ENCODE measurements around the gene LRRK1.
"Not testable (repeated sequence)": the region's sequence is repeated elsewhere in the genome, so short reads cannot be mapped to it uniquely, and the experiment has no call there.

Gene LRRK1

DNA sequence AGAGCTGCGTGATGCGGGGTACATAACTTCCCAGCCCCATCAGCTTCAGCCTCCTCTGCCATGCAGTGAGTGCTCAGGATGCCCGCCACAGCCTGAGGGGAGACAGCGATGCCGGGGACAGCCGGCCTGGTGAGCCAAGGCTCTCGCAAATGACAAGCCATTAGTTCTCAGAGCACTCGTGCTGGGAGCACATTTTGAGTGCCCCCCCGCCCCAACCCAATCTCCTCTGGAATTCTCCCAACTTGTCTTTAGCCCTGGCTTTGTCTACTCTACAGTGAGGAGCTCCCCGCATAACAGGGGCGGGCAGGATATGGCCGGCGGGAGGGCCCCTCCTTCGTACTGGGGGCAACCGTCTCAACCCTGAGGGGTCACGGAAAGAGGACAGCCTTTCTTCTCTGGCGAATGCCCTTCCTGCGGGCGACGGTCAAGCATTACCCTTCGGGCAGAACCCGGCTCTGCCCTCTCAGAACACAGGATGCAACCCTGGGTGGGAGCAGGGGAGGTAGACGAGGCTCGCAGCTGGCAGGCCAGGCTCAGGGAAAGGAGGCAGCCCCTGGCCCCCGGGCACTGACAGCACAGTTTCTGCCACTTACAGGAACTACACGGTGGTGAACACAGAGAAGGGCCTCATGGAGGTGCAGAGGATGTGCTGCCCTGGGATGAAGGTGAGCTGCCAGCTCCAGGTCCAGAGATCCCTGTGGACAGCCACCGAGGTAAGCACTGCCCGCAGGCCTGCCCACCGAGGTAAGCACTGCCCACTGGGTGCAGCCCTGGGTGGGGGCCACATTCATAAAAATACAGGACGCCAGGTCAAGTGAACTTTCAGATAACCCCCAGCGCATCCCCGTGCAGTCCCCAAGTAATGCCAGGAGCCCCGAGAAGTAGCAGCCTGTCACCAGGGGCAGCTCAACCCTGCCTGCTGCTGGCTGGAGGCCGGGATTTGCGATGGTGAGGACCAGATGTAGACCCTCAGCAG, 141.7 kb downstream of the LRRK1 start:
- no peak for DNase-seq

DNA sequence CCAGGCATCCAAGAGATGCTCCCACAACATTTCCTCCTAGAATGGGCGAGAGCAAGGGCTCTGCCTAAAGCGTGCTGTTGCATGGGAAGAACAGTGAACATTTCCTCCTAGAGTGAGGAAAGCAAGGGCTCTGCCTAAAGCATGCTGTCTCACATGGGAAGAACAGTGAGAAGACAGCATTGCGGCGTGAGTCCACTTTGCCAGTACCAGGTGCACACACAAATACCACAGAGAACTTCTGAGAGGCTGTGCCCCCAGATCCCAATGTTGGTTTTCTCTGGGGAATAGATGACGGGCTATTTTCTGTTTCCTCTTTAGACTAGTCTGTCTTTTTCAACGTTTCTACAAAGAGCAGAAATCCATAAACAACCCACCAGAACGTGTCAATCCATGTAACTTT, 142.9 kb downstream of the LRRK1 start:
- no peak for DNase-seq

DNA sequence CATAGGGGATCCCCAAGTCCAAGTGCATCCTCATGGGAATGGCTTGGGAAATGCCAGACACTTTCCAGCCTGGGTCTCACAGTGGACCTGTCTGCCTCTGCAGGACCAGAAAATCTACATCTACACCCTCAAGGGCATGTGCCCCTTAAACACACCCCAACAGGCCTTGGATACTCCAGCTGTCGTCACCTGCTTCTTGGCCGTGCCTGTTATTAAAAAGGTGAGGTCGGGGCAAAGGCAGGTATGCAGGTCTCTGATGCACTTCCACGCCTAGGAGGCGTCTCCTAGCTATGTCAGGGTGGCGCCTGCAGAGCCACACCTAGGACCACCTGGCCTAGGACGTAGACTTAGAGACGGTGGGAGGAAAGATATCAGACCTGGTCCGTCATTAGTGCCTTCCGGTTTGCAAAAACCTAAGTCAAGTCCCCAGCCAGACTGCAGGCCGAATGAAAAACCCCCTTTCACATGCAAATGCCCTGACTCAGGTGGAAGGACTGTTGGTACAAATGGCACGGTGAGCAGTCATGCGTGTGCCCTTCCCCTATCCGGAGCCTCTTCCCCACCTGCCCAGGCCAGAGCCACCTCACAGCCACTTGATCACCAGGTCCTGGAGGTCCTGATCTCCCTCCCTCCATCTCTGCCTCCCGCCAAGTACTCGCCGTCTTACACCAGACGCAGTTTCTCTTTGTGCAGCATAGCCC, 143.5 kb downstream of the LRRK1 start:
- no peak for DNase-seq

DNA sequence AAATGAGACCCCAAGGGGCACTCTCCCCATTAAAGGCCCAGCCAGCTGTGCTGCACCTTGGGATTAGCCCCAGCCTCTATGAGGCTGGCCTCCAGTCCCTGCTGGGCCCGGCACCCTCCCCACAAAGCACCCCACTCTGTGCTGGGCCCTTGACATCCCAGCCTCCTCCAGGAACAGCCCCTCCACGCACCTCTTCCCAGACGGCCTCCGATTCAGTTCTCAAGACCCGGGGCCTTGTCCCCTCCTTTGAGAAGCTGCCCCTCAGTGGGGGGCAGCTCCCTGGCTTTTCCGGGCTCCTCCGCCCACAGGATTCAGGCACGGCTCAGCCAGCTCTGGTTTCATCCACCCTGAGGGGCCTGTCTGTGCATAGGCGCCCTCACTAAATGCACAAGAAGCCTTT, 144.1 kb downstream of the LRRK1 start:
- no peak for DNase-seq

DNA sequence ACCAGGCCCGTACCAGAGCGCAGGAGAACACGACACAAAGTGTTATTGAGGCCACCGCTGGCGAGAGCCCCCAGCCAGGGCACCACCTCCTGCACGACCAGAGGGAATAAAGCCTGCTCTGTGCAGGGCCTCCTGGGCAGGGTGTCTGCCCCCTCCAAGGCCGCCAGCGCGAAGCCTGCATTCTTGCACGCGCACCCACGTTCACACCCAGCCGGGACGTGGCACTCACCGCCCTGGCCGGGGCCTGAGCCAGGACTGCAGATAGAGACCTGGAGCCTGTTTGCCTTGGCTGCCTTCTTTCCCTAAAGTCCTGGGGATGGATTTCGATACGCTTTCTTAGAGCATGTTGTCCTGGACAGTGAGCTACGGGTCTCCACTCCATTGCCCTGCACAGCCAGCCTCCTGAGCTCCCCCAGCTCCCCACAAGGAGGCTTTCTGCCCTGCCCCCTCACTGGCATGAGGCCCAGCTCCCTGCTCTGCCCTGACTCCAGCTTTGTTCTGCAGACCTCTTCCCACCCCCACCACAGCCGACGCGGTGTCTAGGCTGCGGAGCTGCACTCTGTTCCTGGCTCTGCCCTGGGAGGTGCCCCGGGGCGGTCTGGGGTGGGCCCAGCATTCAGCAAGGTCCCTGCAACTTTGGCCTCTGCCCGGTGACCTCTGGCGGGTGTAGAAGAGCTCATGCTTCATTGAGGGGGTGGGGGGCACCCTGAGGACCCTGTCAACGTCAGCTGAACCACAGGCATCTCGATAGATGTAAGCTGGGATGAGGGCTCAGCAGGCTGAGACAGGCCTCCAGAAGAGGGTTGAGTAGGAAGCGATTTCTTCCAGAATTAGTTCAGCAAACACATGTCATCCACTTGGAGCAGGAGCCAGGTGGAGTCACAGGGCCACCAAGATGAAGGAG, 145.0 kb downstream of the LRRK1 start:
- DNase-seq = no peak

DNA sequence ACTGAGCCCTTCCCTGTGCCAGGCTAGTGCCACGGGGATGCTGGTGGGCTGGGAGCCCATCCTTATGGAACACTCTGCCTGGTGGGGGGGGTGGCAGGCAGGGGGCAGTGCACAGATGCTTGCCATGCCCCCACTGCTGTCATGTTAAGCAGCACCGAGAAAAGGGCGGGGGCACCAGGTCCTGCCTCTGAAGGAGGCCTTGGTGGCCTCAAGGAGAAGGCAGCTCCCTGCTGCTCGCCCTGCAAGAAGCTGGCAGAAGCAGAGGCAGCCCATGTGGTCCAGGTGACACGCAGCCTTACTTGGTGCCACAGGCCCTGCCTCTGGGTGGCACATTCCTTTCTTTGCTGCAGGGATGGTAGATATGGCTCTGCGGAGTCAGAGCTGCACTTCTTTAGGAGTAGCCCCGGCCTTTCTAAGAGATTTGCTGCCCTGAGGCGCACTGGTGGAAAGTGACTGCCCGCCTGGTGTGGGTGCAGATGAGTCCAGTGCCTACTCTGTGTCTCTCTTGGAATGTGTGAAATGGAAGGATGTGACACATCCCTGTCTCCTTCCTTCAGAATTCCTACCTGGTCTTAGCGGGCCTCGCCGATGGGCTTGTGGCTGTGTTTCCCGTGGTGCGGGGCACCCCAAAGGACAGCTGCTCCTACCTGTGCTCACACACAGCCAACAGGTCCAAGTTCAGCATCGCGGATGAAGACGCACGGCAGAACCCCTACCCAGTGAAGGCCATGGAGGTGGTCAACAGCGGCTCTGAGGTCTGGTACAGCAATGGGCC, 145.8 kb downstream of the LRRK1 start:
- DNase-seq = no peak

DNA sequence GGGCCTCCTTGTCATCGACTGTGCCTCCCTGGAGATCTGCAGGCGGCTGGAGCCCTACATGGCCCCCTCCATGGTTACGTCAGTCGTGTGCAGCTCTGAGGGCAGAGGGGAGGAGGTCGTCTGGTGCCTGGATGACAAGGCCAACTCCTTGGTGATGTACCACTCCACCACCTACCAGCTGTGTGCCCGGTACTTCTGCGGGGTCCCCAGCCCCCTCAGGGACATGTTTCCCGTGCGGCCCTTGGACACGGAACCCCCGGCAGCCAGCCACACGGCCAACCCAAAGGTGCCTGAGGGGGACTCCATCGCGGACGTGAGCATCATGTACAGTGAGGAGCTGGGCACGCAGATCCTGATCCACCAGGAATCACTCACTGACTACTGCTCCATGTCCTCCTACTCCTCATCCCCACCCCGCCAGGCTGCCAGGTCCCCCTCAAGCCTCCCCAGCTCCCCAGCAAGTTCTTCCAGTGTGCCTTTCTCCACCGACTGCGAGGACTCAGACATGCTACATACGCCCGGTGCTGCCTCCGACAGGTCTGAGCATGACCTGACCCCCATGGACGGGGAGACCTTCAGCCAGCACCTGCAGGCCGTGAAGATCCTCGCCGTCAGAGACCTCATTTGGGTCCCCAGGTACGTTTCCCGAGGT, 146.5 kb downstream of the LRRK1 start:
- DNase-seq = no peak

DNA sequence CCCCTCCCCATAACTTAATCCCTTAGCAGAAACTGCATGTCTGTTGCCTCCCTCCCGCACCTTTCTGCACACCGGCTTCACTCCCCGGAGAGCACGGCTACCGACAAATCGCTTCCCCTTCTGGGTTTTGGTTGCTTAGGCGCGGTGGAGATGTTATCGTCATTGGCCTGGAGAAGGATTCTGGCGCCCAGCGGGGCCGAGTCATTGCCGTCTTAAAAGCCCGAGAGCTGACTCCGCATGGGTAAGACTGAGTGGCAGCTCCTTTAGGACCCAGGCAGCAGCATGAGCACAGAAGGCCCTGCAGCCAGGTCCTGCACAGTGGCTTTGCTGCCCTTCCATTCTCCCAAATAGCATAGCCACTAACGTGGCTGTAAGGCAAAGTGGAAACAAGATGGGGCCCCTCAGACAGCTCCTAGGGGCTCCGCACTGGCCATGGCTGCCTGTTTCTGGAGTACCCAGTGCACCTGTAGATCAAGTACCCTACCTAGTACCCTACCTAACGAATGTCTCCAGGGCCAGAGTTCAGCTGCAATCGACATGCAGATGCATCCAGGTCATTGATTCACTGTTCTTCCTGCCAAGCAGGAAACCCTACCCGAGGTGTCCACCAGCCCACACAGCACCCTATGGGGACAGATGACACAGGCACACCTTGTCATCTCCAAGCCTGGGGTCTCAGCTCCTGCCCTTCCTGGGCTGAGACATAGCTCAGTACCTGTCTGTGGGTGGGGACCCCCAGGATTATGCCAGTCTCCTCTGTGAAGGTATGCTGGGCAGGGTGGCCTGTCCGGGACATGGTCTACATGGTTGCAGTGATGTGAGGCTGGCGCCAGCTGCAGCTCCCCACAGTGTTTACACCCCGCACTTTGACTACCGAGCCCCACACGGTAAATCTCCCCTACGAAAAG, 147.6 kb downstream of the LRRK1 start:
- no peak for DNase-seq

DNA sequence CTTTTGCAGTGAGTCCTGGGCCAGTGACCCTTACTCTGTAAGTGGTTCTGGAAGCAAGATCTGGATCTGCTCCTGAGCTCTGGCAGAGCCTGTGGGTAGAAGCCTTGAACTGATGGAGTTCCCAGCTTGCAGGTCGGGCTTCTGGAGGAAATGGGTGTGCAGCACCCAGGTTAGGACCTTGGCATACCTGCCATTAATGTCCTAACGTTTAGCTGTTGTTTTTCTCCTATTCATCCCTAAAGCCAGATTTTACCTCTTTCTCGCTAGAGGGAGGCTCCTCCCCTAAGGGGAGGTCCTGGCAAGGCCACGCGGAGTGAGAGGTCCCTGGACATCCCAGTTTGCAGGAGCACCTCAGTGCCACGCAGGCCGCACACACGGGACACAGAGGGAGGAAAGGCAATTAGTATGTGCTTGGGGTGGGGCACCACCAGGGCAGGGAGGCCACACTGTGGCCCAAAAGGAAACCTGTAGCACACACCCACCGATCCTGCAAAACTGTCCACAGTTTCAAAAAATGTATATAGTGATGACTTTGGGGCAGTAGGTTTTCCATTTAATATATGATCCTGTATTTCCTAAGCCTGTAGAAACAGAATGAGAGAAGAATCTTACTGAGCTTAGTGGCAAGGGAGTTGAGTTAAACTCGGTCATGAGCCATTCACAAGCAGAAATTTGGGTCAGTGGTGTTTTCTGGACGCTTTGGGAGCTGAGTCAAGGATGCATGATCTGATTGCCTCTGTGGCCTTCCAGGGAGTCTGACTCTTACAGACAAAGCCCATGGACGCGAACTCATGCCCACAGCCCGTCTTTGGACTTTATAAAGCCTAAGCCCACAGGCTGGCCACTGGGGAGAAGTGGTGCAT, 148.7 kb downstream of the LRRK1 start:
- no peak for DNase-seq

DNA sequence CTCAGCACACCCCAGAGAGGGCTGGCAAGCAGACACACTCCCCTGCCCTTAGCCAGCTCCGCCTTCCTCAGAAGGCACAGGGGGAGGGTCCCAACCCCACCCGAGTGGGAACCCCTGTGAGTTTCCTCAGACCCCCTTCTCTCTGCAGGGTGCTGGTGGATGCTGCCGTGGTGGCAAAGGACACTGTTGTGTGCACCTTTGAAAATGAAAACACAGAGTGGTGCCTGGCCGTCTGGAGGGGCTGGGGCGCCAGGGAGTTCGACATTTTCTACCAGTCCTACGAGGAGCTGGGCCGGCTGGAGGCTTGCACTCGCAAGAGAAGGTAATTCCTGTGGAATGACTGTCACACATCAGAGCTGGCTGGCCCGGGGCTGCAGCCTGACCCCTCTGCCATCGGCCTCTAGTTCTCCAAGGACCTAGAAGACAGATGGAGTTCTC, 149.4 kb downstream of the LRRK1 start:
- no peak for DNase-seq

DNA sequence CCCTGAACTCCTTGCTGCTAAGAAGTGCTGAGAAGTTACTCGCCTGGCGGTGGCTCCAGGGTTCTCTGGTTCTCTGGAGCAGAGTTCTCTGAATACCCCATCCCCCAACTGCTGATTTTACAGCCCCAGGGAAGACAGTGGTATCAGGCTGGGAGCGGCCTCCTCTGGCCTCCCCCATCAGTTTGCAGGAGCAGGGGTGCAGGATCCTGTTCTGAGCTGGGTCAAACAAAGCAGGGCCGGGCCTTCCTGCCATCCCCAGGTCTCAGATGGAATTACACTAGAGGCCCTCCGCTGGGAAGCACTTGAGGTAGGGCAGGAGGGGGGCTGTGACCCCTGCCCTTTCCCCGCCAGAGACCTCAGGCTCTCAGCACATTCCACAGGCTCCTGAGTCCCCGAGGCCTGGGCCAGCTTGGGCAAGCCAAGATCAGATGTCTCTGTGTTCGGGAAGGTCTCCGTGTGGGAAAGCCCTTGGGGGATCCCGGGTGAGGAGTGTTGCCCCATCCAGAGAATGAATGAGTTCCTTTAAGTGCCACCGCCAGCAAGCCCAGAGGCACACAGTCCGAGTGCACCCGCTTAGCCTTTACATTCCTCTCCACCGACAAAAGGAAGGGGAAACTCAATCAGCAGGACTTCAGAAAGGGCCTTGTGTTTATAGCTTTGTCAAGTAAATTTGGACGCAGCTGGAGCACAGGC, 149.9 kb downstream of the LRRK1 start:
- no peak for DNase-seq

DNA sequence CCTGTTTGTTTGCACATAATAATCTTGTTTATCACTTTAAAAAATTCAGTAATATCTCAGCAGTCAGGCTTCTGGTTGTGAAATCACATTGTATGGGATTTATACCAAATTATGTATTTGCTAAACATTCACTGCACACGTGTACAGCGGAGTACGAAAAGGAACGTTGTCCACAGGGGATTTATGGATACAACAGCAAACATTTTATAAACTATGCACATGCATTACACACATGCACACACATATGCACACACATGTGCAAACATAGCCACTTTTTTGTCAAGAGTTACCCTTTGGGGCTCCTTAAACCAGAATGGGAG, 150.5 kb downstream of the LRRK1 start:
- DNase-seq = no peak

DNA sequence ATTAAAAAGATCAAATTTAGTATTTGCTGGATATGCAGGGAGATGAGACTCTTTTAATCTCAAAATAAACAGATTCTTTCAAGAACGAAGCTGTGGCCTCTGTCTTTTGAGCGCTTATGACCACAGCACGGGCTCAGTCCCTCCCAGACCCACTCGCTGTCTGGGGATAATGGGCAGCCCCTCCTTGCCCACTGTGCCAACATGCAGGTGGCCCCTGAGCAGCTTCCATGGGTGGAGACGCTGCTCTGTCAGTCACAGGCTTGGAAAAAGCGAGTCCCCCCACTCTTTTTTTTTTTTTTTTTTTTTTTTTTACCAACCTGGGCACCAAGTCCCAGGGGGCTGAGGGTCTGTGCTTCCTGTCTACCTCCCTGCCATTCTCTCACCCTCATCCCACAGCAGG, 150.9 kb downstream of the LRRK1 start:
- no peak for DNase-seq

DNA sequence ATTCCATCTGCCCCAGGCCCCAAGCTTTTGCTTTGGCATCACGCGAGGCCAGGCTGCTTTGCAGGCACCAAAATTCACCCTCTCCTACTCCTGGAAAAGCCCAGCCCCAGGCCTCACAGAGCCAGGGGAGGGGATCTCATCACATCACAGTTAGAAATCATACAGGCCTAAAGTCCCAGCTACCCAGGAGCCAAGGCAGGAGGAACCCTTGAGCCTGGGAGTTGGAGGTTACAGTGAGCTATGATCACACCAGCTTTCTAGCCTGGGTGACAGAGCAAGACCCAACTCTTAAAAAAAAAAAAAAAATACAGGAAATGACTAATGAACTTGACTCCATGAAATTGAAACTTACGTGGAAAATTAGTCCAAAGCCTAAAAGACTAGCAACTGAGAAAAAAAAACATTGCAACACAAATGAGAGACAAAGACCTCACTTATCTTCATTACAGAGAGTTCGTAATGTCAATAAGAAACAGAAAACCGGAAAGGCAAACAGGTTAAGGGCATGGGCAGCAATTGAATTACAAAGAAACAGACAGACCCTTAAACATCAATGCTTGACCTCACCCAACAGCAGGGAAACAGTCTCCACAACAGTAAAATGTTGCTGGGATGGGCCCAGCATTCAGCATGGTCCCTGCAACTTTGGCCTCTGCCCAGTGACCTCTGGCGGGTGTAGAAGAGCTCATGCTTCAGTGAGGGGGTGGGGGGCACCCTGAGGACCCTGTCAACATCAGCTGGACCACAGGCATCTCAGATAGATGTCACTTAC, 151.5 kb downstream of the LRRK1 start:
- DNase-seq = peak; percentile 15

DNA sequence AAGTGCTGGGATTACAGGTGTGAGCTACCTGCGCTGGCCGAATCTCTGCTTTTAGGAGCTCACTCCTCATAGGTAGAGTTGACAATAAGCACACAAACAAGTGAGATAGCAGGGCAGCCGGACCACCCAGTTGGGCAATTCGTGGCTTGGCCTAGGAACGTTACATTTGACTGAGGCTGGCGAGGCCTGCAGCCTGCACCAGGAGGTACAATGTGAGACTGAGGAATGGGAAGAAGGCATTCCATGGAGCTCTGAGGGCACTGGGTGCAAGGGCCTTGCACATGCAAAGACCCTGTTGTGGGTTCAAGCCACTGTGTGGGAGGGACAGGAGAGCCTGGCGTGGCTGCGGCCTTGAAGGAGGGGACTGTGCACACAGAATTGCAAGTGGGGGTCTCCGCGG, 152.5 kb downstream of the LRRK1 start:
- DNase-seq = no peak

DNA sequence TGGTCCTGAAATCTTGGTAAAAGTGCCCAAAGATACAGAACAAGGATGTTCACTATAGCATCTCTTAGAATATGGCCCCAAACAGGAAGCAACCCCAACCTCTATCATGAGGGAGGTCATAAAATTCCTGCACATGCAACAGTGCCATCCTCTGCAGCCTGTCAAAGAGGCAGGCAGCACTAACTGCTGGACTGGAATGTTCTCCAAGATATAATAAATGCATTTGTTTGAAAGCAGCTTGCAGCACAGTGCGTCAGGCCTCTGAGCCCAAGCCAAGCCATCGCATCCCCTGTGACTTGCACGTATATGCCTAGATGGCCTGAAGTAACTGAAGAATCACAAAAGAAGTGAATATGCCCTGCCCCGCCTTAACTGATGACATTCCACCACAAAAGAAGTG, 153.1 kb downstream of the LRRK1 start:
- DNase-seq = not testable (repeated sequence)

DNA sequence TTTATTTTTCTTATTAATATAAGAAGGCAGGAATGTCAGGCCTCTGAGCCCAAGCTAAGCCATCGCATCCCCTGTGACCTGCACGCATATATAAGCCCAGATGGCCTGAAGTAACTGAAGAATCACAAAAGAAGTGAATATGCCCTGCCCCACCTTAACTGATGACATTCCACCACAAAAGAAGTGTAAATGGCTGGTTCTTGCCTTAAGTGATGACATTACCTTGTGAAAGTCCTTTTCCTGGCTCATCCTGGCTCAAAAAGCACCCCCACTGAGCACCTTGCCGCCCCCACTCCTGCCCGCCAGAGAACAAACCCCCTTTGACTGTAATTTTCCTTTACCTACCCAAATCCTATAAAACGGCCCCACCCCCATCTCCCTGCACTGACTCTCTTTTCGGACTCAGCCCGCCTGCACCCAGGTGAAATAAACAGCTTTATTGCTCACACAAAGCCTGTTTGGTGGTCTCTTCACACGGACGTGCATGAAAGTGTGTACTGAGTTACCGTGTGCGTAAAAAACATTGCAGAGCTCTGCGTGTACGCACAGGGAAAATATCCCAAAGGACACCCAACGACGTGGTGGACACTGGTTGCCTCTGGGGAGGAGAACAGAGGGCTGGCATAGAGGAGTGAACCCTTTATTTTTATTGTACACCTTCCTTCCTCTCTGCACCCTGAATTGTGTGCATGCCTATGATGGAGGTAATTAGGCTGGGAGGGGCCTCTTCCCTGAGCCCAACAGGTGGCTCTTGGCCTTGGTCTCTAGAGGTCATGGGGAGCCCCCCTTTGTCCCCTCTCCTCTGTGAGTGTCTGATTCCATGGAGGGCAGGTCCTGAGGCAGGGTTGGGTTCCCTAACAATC, 158.9 kb downstream of the LRRK1 start:
- DNase-seq = not testable (repeated sequence)

Data from activated CD4-positive, alpha-beta T cell treated with anti-CD3 and anti-CD28 coated beads for 48 hours (primary cell).